ENCODE measurements around the gene SMAD2.

GRCh38 chr18:47832348-47832747 lies 98.1 kb downstream of the SMAD2 start:
- TF ChIP-seq CTCF (IDR thresholded peaks at IDR 0.05; ENCODE audit: low read depth, low read length) (no peak), EZH2phosphoT487 (IDR thresholded peaks at IDR 0.05; ENCODE audit: low read depth) (no peak)
